Esophagus muscularis mucosa (tissue), 4 donors: ENCODE measurements around the gene TBC1D14. TPM values are rescaled to one million over a fixed set of nuclear protein-coding genes. Genes with fewer than 3 reads are reported as not detected.

Experiments used
- DNase-seq: peaks from one replicate; pipeline ENCODE4 v3.0.0-alpha.2; 2017; ENCODE audit errors: extremely low spot score
- H3K27ac ChIP-seq, 4 donors: fragments of 200-600 bp; sonication (generic); replicated peaks in 1 of 4; 1 replicate in 3 of 4; 2 replicates in 1 of 4; pipeline ENCODE4 v1.5.1; 2016 to 2019; ENCODE audit warnings: mild to moderate bottlenecking in 1 of 4
- H3K27me3 ChIP-seq, 4 donors: fragments of 200-600 bp; sonication (generic); one replicate each; pipeline versions ENCODE4 v1.5.1 to v1.6.0; 2016 to 2019
- H3K36me3 ChIP-seq, 4 donors: fragments of 200-600 bp; sonication (generic); one replicate each; pipeline ENCODE4 v1.5.1; 2016 to 2019
- H3K4me1 ChIP-seq, 4 donors: fragments of 200-600 bp; sonication (generic); one replicate each; pipeline ENCODE4 v1.5.1; 2016 to 2019
- H3K4me3 ChIP-seq, 4 donors: fragments of 200-600 bp; sonication (generic); 1 replicate in 2 of 4; 2 replicates in 2 of 4; pipeline ENCODE4 v1.5.1; 2016 to 2019; ENCODE audit warnings: mild to moderate bottlenecking in 4 of 4, moderate library complexity in 1 of 4
- H3K9me3 ChIP-seq, 4 donors: fragments of 200-600 bp; sonication (generic); 1 replicate in 3 of 4; 2 replicates in 1 of 4; pipeline ENCODE4 v1.5.1; 2016 to 2019
- EP300 ChIP-seq: sonication (generic); formaldehyde crosslinking; IDR thresholded peaks from one replicate; pipeline ENCODE4 v1.6.1; 2017; ENCODE audit warnings: antibody characterized with exemption
- POLR2A ChIP-seq: fragments of 450-650 bp; IDR thresholded peaks from one replicate; pipeline ENCODE4 v1.6.1; 2017; ENCODE audit warnings: antibody characterized with exemption, moderate library complexity, mild to moderate bottlenecking, low read depth
- POLR2AphosphoS5 ChIP-seq, 2 donors: sonication (generic); formaldehyde crosslinking; IDR thresholded peaks; one replicate each; pipeline ENCODE4 v1.6.1; 2017; ENCODE audit warnings: antibody characterized with exemption in 2 of 2
- WGBS: methylation state at CpG from one replicate; pipeline ENCODE4 v1.1.5; 2018; 5-methylcytosine and 5-hydroxymethylcytosine counted together
- intact Hi-C: fragments of 100-400 bp; cut with DNase I; formaldehyde crosslinking; loops from one replicate; pipeline ENCODE4 v1.15.1; 2023
- total RNA-seq, 4 donors: library from RNA; depleted of rRNA; stranded (reverse); fragments of >200 nt; gene quantifications; one replicate each; pipeline versions ENCODE4 v1.1.0 to v1.2.1, GENCODE V29; 2016
- TF ChIP-seq, protein P1 (sequence below), 3 experiments: fragments of 200-600 bp in 2 of 3; fragments of 450-650 bp in 1 of 3; sonication (generic) in 2 of 3; IDR thresholded peaks; one replicate each; pipeline ENCODE4 v1.5.1; 2017 to 2019; ENCODE audit warnings: antibody characterized with exemption in 3 of 3, mild to moderate bottlenecking in 2 of 3, moderate library complexity in 1 of 3

TBC1D14 gene
- total RNA-seq, 4 donors from 2014 or later, result 37.0 to 49.4 (median 44.2) TPM

DNA sequence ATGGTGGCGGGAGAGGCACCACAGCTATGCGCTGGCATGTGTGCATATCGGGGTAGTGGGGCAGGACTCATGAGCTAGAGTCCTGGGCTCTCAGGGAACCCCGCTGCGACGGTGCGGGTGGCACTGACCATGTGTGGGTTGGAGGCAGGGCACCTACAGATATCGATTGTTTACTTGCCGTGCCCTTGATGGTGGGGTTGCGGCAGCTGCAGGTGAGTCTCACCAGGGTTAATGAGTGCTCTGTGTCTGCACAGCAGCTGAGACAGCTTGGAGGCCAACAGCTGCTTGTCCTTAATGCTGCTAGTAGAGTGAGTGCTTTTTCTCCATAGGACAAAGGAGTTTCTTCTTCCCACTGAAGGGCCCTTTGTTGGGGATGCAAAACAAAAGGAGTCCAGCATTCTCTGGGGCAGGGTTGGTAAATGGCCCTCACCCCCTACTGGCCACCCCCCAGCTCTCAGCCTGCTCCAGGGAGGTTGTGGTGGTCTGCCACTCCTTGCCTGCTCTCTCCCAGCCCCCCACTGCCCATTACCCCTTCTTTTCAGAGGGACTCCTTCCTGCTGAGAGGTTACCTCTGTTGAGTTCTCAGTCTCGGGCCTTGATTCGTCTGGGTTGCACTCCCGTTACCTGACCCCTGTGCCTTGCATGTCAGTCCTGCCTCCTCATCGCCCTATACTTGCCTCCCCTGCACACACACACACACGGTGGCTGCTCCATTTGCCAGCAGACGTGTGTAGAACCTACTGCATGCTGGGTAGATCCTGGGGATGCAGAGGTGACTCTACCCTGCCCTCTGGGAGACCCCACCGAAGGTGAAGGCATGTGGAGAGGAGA is 52.8 kb downstream of the TBC1D14 start:
- DNase-seq, result peak; percentile 57
- H3K27ac ChIP-seq, result no peak overlapping the region
- intact Hi-C loops, result no loop called here
- 87% methylated on average over 17 of the region's 17 CpGs for WGBS
- H3K9me3 ChIP-seq, result no peaks in the 10 kb centered on the region
- H3K27me3 ChIP-seq, result no peaks in the 10 kb centered on the region
- TF ChIP-seq EP300 (no peak), POLR2AphosphoS5 (IDR thresholded peaks at IDR 0.05) (no peak), POLR2A (no peak)
- TF ChIP-seq, protein P1, sequence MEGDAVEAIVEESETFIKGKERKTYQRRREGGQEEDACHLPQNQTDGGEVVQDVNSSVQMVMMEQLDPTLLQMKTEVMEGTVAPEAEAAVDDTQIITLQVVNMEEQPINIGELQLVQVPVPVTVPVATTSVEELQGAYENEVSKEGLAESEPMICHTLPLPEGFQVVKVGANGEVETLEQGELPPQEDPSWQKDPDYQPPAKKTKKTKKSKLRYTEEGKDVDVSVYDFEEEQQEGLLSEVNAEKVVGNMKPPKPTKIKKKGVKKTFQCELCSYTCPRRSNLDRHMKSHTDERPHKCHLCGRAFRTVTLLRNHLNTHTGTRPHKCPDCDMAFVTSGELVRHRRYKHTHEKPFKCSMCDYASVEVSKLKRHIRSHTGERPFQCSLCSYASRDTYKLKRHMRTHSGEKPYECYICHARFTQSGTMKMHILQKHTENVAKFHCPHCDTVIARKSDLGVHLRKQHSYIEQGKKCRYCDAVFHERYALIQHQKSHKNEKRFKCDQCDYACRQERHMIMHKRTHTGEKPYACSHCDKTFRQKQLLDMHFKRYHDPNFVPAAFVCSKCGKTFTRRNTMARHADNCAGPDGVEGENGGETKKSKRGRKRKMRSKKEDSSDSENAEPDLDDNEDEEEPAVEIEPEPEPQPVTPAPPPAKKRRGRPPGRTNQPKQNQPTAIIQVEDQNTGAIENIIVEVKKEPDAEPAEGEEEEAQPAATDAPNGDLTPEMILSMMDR (IDR thresholded peaks at IDR 0.05), result no peak
- no peak overlapping the region for H3K4me3 ChIP-seq
- H3K36me3 ChIP-seq, result peaks cover 0 to 3% (median 0%) of the 10 kb centered on the region in 4 donors
- H3K4me1 ChIP-seq, result peaks cover under 1 to 33% (median 11%) of the 10 kb centered on the region in 4 donors

DNA sequence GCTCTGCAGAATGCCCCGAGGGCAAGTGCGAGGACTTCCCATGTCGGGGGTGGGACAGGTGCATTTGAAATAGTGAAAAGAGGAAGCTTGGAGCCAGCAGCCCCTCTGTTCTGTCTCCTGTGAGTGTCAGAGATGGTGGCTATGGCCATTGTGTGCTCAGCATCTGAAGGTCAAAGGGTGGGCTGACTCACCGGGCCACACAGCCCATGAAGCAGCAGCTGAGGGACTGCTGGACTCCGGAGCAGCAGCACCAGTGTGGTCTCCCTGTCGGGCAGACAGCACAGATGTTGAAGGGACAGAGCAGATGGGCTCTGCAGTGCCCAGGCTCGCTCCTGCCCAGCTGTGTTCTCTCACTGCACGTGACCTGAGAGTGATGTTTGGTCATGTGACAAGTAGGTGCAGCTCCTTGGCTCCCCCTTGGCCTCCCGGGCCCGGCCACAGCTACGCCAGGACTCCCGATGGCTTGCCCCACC is 53.5 kb downstream of the TBC1D14 start:
- Histone ChIP-seq H3K27me3 (no peaks in the 10 kb centered on the region), H3K27ac (no peak overlapping the region), H3K36me3 (peaks cover 2 to 10% (median 6%) of the 10 kb centered on the region in 4 donors), H3K9me3 (no peaks in the 10 kb centered on the region), H3K4me1 (peaks cover 0 to 26% (median 11%) of the 10 kb centered on the region in 4 donors), H3K4me3 (no peak overlapping the region)
- TF ChIP-seq EP300 (no peak), POLR2A (no peak), POLR2AphosphoS5 (IDR thresholded peaks at IDR 0.05) (no peak)
- TF ChIP-seq, protein P1 (IDR thresholded peaks at IDR 0.05), result no peak
- DNase-seq, result peak; percentile 84
- intact Hi-C loops, result no loop called here
- 89% methylated on average over 9 of the region's 12 CpGs for WGBS

DNA sequence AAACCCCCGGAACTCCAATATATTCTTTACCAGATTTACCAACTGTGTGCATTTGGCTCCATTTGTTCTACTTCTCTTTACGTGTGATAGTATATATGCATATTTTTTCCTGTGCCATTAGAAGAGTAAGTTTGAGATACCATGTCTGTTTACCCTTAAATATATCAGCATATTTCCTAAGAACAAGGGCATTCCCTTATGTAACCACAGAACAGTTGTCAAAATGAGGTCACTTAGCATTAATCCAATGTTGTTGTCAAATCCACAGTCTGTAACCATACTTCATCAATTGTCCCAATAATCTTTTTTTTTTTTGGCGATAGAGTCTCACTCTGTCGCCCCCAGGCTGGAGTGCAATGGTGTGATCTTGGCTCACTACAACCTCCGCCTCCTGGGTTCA is 55.2 kb downstream of the TBC1D14 start:
- Histone ChIP-seq H3K36me3 (peaks cover 6 to 18% (median 11%) of the 10 kb centered on the region in 4 donors), H3K4me3 (no peak overlapping the region), H3K27ac (no peak overlapping the region), H3K4me1 (peaks cover 0 to 19% (median 11%) of the 10 kb centered on the region in 4 donors), H3K27me3 (no peaks in the 10 kb centered on the region), H3K9me3 (no peaks in the 10 kb centered on the region)
- TF ChIP-seq EP300 (no peak), POLR2AphosphoS5 (IDR thresholded peaks at IDR 0.05) (no peak)
- intact Hi-C loops, result no loop called here
- DNase-seq, result no peak
- WGBS, result 90% methylated on average over 5 of the region's 5 CpGs

DNA sequence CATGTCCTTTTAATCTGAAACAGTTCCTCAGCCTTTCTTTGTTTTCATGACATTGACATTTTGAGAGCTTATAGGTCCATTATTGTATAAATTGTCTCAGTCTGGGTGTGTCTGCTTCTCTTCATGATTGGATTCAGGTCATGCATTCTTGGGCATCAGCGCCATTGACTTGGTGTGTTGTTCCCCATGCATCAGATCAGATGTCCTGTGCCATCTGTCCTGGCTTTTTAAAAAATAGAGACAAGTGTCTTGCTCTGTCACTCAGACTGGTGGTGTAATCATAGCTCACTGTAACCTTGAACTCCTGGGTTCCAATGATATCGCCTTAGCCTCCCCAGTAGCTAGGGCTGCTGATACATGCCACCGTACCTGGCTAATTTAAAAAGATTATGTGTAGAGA is 55.7 kb downstream of the TBC1D14 start:
- Histone ChIP-seq H3K27ac (no peak overlapping the region), H3K9me3 (no peaks in the 10 kb centered on the region), H3K4me3 (no peak overlapping the region), H3K4me1 (peaks cover 0 to 19% (median 11%) of the 10 kb centered on the region in 4 donors), H3K36me3 (peaks cover 6 to 18% (median 11%) of the 10 kb centered on the region in 4 donors), H3K27me3 (no peaks in the 10 kb centered on the region)
- DNase-seq, result no peak
- intact Hi-C loops, result no loop called here
- 100% methylated on average over 3 of the region's 3 CpGs for WGBS
- TF ChIP-seq POLR2A, result no peak
- TF ChIP-seq EP300, result no peak
- TF ChIP-seq, protein P1 (IDR thresholded peaks at IDR 0.05), result no peak
- TF ChIP-seq POLR2AphosphoS5 (IDR thresholded peaks at IDR 0.05), result no peak

DNA sequence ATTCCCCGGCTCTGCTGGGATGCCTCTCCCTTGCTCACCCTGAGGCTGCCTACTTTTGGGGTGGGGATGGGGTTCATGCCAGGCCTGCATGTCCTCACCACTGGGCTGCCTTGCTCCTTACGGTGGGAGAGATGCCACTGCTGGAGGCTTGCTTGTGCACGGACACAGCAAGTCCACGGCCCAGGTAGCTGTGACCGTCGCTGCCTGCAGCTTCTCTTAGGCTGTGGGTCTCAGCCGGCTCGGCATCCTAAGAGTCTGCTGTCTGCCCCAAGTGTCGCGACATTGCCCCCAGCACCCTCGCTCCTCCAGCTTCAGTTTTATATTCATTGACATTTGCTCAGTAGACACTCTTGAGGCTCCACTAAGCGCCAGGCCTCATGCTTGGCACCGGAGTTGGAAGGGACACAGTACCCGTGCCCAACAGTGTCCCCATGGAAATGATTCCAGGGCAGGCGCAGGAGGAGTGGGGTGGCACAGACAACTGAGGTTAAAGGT is 58.3 kb downstream of the TBC1D14 start:
- TF ChIP-seq POLR2A (no peak), POLR2AphosphoS5 (IDR thresholded peaks at IDR 0.05) (no peak)
- intact Hi-C loops, result no loop called here
- Histone ChIP-seq H3K9me3 (no peaks in the 10 kb centered on the region), H3K27me3 (no peaks in the 10 kb centered on the region), H3K36me3 (peaks cover 6 to 20% (median 15%) of the 10 kb centered on the region in 4 donors), H3K27ac (no peak overlapping the region), H3K4me3 (no peak overlapping the region), H3K4me1 (peaks cover 0 to 9% (median 6%) of the 10 kb centered on the region in 4 donors)
- DNase-seq, result no peak
- 91% methylated on average over 15 of the region's 15 CpGs for WGBS
